ENCODE results near the gene CEMIP. TPM values are rescaled to one million over a fixed set of nuclear protein-coding genes. Genes with fewer than 3 reads are reported as not detected.

The CEMIP gene
- total RNA-seq, 1 experiment from 2014 or later, result not detected

GRCh38 chr15:80904998-80905397 is 125.8 kb downstream of the CEMIP start:
- in situ Hi-C loops (cut with HindIII; ENCODE audit: low sequenced_read_pairs), result no loop called here
- DNase-seq (ENCODE audit: low spot score), result no peak

- in situ Hi-C loops (cut with HindIII; ENCODE audit: low sequenced_read_pairs), result no loop called here
- peak; percentile 8 for DNase-seq (ENCODE audit: low spot score)
Observed at GRCh38 chr15:80906159-80906766, 127.1 kb downstream of the CEMIP start.

GRCh38 chr15:80911821-80912220 is 132.7 kb downstream of the CEMIP start:
- in situ Hi-C loops (cut with HindIII; ENCODE audit: low sequenced_read_pairs), result no loop called here
- DNase-seq (ENCODE audit: low spot score), result no peak

- in situ Hi-C loops (cut with HindIII; ENCODE audit: low sequenced_read_pairs), result no loop called here
- DNase-seq (ENCODE audit: low spot score), result no peak
Observed at GRCh38 chr15:80912673-80913072, 133.5 kb downstream of the CEMIP start.

GRCh38 chr15:80913541-80913940 is 134.4 kb downstream of the CEMIP start:
- in situ Hi-C loops (cut with HindIII; ENCODE audit: low sequenced_read_pairs), result no loop called here
- DNase-seq (ENCODE audit: low spot score), result no peak

GRCh38 chr15:80915472-80915871 is 136.3 kb downstream of the CEMIP start:
- in situ Hi-C loops (cut with HindIII; ENCODE audit: low sequenced_read_pairs), result no loop called here
- DNase-seq (ENCODE audit: low spot score), result peak; percentile 3

- DNase-seq (ENCODE audit: low spot score), result no peak
- in situ Hi-C loops (cut with HindIII; ENCODE audit: low sequenced_read_pairs), result no loop called here
Observed at GRCh38 chr15:80916056-80916455, 136.9 kb downstream of the CEMIP start.

GRCh38 chr15:80918196-80918783 is 139.1 kb downstream of the CEMIP start:
- no peak for DNase-seq (ENCODE audit: low spot score)
- in situ Hi-C loops (cut with HindIII; ENCODE audit: low sequenced_read_pairs), result no loop called here

GRCh38 chr15:80920271-80920699 is 141.1 kb downstream of the CEMIP start:
- no peak for DNase-seq (ENCODE audit: low spot score)
- in situ Hi-C loops (cut with HindIII; ENCODE audit: low sequenced_read_pairs), result no loop called here

- in situ Hi-C loops (cut with HindIII; ENCODE audit: low sequenced_read_pairs), result no loop called here
Observed at GRCh38 chr15:80921736-80922410, 142.7 kb downstream of the CEMIP start.

GRCh38 chr15:80923668-80924067 is 144.5 kb downstream of the CEMIP start:
- DNase-seq (ENCODE audit: low spot score), result no peak
- in situ Hi-C loops (cut with HindIII; ENCODE audit: low sequenced_read_pairs), result no loop called here

More at GRCh38 chr15:80921736-80922410, 142.7 kb downstream of the CEMIP start:
- DNase-seq (ENCODE audit: low spot score), result no peak

GRCh38 chr15:80924278-80924677 is 145.1 kb downstream of the CEMIP start:
- in situ Hi-C loops (cut with HindIII; ENCODE audit: low sequenced_read_pairs), result no loop called here

GRCh38 chr15:80925597-80926059 is 146.5 kb downstream of the CEMIP start:
- peak; percentile 92 for DNase-seq (ENCODE audit: low spot score)
- in situ Hi-C loops (cut with HindIII; ENCODE audit: low sequenced_read_pairs), result no loop called here

More at GRCh38 chr15:80924278-80924677, 145.1 kb downstream of the CEMIP start:
- DNase-seq (ENCODE audit: low spot score), result no peak

- DNase-seq (ENCODE audit: low spot score), result no peak
- in situ Hi-C loops (cut with HindIII; ENCODE audit: low sequenced_read_pairs), result no loop called here
Observed at GRCh38 chr15:80926126-80926525, 147.0 kb downstream of the CEMIP start.

GRCh38 chr15:80929225-80929624 is 150.1 kb downstream of the CEMIP start:
- no peak for DNase-seq (ENCODE audit: low spot score)
- in situ Hi-C loops (cut with HindIII; ENCODE audit: low sequenced_read_pairs), result no loop called here

- DNase-seq (ENCODE audit: low spot score), result no peak
- in situ Hi-C loops (cut with HindIII; ENCODE audit: low sequenced_read_pairs), result no loop called here
Observed at GRCh38 chr15:80929689-80930088, 150.5 kb downstream of the CEMIP start.

GRCh38 chr15:80931191-80931590 is 152.0 kb downstream of the CEMIP start:
- no peak for DNase-seq (ENCODE audit: low spot score)
- in situ Hi-C loops (cut with HindIII; ENCODE audit: low sequenced_read_pairs), result no loop called here

- in situ Hi-C loops (cut with HindIII; ENCODE audit: low sequenced_read_pairs), result no loop called here
- DNase-seq (ENCODE audit: low spot score), result no peak
Observed at GRCh38 chr15:80931721-80932512, 152.7 kb downstream of the CEMIP start.

GRCh38 chr15:80932513-80932815 is 153.3 kb downstream of the CEMIP start:
- in situ Hi-C loops (cut with HindIII; ENCODE audit: low sequenced_read_pairs), result no loop called here

GRCh38 chr15:80932989-80933388 is 153.8 kb downstream of the CEMIP start:
- in situ Hi-C loops (cut with HindIII; ENCODE audit: low sequenced_read_pairs), result no loop called here

More at GRCh38 chr15:80932513-80932815, 153.3 kb downstream of the CEMIP start:
- DNase-seq (ENCODE audit: low spot score), result no peak

More at GRCh38 chr15:80932989-80933388, 153.8 kb downstream of the CEMIP start:
- DNase-seq (ENCODE audit: low spot score), result no peak

Data from G401 (cell line).